Gastroesophageal sphincter (tissue), 4 donors: ENCODE results near the gene SLC7A7. TPM values are rescaled to one million over a fixed set of nuclear protein-coding genes. Genes with fewer than 3 reads are reported as not detected.

Experiments
- ATAC-seq: fragments of 150-250 bp; one replicate; pipeline ENCODE4 v1.9.1; 2016; ENCODE audit warnings: mild to moderate bottlenecking, moderate library complexity
- H3K27ac ChIP-seq, 4 donors: fragments of 200-600 bp; sonication (generic) in 3 of 4; 1 replicate in 3 of 4; 2 replicates in 1 of 4; pipeline ENCODE4 v1.5.1; 2016 to 2019
- H3K27me3 ChIP-seq: fragments of 200-600 bp; sonication (generic); one replicate; pipeline ENCODE4 v1.5.1; 2019
- H3K36me3 ChIP-seq, 2 donors: fragments of 200-600 bp; sonication (generic); one replicate each; pipeline ENCODE4 v1.5.1; 2019; ENCODE audit warnings: control low read depth in 1 of 2
- H3K4me1 ChIP-seq, 3 donors: fragments of 200-600 bp; sonication (generic); 1 replicate in 2 of 3; 2 replicates in 1 of 3; pipeline ENCODE4 v1.5.1; 2016 to 2019; ENCODE audit warnings: control low read depth in 2 of 3
- H3K4me3 ChIP-seq, 2 donors: fragments of 200-600 bp; sonication (generic); one replicate each; pipeline ENCODE4 v1.5.1; 2019; ENCODE audit warnings: mild to moderate bottlenecking in 1 of 2, moderate library complexity in 1 of 2
- H3K9me3 ChIP-seq, 3 donors: fragments of 200-600 bp; sonication (generic); one replicate each; pipeline ENCODE4 v1.5.1; 2017 to 2019; ENCODE audit warnings: control low read depth in 2 of 3
- EP300 ChIP-seq: sonication (generic); formaldehyde crosslinking; IDR thresholded peaks from one replicate; pipeline ENCODE4 v1.6.1; 2017; ENCODE audit warnings: antibody characterized with exemption, mild to moderate bottlenecking
- POLR2A ChIP-seq, 2 donors: fragments of 450-650 bp; IDR thresholded peaks; one replicate each; pipeline ENCODE4 v1.6.1; 2017; ENCODE audit warnings: antibody characterized with exemption in 2 of 2, mild to moderate bottlenecking in 2 of 2, moderate library complexity in 1 of 2
- POLR2AphosphoS5 ChIP-seq: sonication (generic); formaldehyde crosslinking; IDR thresholded peaks from one replicate; pipeline ENCODE4 v1.6.1; 2017; ENCODE audit warnings: antibody characterized with exemption
- WGBS, 2 donors: methylation state at CpG; one replicate each; pipeline ENCODE4 v1.1.5; 2018; ENCODE audit warnings: low coverage in 1 of 2; 5-methylcytosine and 5-hydroxymethylcytosine counted together
- total RNA-seq, 4 donors: library from RNA; depleted of rRNA; stranded (reverse); fragments of >200 nt; gene quantifications; one replicate each; pipeline ENCODE4 v1.1.0, GENCODE V29; 2016
- TF ChIP-seq, protein P1 (sequence below), 4 experiments: fragments of 200-600 bp in 2 of 4; fragments of 450-650 bp in 2 of 4; sonication (generic) in 1 of 4; IDR thresholded peaks; one replicate each; pipeline ENCODE4 v1.5.1; 2017 to 2019; ENCODE audit warnings: antibody characterized with exemption in 4 of 4, mild to moderate bottlenecking in 2 of 4, moderate library complexity in 2 of 4

Gene SLC7A7
- total RNA-seq, 4 donors from 2014 or later = 8.1 to 36.6 (median 23.4) TPM

GRCh38 chr14:22786685-22787084 lies 28.6 kb downstream of the SLC7A7 start:
- ATAC-seq = no peak
- no peak overlapping the region for H3K4me3 ChIP-seq
- no peaks in the 10 kb centered on the region for H3K4me1 ChIP-seq
- no peaks in the 10 kb centered on the region for H3K36me3 ChIP-seq
- H3K27ac ChIP-seq = no peak overlapping the region
- H3K27me3 ChIP-seq = no peaks in the 10 kb centered on the region
- H3K9me3 ChIP-seq = no peaks in the 10 kb centered on the region
- WGBS, 2 donors = 100% methylated on average over 2 of the region's 4 CpGs; no CpG with 5 or more reads in 1 of the 2 donors
- TF ChIP-seq, protein P1, sequence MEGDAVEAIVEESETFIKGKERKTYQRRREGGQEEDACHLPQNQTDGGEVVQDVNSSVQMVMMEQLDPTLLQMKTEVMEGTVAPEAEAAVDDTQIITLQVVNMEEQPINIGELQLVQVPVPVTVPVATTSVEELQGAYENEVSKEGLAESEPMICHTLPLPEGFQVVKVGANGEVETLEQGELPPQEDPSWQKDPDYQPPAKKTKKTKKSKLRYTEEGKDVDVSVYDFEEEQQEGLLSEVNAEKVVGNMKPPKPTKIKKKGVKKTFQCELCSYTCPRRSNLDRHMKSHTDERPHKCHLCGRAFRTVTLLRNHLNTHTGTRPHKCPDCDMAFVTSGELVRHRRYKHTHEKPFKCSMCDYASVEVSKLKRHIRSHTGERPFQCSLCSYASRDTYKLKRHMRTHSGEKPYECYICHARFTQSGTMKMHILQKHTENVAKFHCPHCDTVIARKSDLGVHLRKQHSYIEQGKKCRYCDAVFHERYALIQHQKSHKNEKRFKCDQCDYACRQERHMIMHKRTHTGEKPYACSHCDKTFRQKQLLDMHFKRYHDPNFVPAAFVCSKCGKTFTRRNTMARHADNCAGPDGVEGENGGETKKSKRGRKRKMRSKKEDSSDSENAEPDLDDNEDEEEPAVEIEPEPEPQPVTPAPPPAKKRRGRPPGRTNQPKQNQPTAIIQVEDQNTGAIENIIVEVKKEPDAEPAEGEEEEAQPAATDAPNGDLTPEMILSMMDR (IDR thresholded peaks at IDR 0.05) = no peak
- no peak for TF ChIP-seq EP300
- no peak for TF ChIP-seq POLR2AphosphoS5
- TF ChIP-seq POLR2A (IDR thresholded peaks at IDR 0.05) = no peak

DNA sequence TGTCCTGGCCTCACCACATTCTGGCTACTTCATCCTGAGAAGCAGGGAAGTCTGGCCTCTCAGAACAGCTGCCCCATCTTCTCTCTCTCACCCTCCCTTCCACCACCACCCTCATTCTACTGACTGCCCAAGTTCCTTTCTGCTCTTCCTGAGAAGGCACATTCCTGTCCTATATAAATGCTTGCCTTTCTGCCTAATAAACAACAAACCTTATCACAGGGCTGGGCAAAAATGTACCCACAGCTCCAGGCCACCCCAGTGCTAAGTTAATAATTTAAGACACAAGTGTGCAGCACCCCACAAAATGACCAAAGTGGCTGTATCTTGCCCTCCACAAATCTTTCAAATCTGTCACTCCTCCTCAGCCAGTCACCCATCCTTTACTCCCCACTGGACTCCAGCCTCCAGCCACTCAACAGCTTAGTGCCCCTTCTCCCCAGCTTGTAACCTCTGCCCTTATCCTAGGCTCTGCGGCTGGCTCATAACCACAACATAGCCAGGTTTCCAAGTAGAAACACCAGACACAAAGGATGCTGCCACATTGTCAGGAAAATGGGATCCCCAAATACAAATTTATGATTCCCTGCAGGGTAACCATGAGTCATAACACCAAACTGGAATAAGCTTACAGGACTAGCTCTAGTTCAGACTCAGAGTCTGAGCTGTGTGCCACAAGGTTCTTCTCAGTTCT lies 33.8 kb downstream of the SLC7A7 start:
- Histone ChIP-seq H3K4me3 (no peak overlapping the region), H3K36me3 (no peaks in the 10 kb centered on the region), H3K27ac (no peak overlapping the region), H3K27me3 (no peaks in the 10 kb centered on the region), H3K4me1 (no peaks in the 10 kb centered on the region), H3K9me3 (no peaks in the 10 kb centered on the region)
- ATAC-seq = no peak
- TF ChIP-seq POLR2AphosphoS5 = no peak
- no peak for TF ChIP-seq POLR2A (IDR thresholded peaks at IDR 0.05)
- no peak for TF ChIP-seq EP300
- TF ChIP-seq, protein P1 (IDR thresholded peaks at IDR 0.05) = no peak
- WGBS, 2 donors = 0% methylated on average over 1 of the region's 1 CpG

DNA sequence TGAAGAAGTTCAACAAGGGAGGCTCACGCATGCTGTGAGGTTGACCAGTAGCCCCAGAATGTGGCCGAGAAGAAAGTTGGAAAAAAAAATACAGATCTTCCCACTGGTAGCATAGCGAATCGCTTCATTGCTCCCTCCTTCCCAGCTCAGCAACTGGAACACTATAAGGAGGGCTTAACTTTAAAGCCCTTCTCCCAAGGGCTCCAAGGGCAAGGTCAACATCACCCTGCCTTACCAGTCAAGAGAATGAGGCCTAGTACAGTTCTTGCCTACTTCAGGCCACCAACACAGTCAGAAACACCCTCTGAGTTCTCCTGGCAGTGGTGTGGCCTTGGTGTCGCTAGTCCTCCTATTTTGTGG lies 34.3 kb downstream of the SLC7A7 start:
- ATAC-seq = no peak
- TF ChIP-seq EP300 = no peak
- no peak for TF ChIP-seq POLR2AphosphoS5
- no peak for TF ChIP-seq POLR2A (IDR thresholded peaks at IDR 0.05)
- TF ChIP-seq, protein P1 (IDR thresholded peaks at IDR 0.05) = no peak
- 91 to 93% methylated on average over 4 to 5 of the region's 5 CpGs for WGBS, 2 donors
- H3K36me3 ChIP-seq = no peaks in the 10 kb centered on the region
- H3K27ac ChIP-seq = no peak overlapping the region
- no peaks in the 10 kb centered on the region for H3K9me3 ChIP-seq
- H3K4me3 ChIP-seq = no peak overlapping the region
- H3K27me3 ChIP-seq = no peaks in the 10 kb centered on the region
- no peaks in the 10 kb centered on the region for H3K4me1 ChIP-seq

DNA sequence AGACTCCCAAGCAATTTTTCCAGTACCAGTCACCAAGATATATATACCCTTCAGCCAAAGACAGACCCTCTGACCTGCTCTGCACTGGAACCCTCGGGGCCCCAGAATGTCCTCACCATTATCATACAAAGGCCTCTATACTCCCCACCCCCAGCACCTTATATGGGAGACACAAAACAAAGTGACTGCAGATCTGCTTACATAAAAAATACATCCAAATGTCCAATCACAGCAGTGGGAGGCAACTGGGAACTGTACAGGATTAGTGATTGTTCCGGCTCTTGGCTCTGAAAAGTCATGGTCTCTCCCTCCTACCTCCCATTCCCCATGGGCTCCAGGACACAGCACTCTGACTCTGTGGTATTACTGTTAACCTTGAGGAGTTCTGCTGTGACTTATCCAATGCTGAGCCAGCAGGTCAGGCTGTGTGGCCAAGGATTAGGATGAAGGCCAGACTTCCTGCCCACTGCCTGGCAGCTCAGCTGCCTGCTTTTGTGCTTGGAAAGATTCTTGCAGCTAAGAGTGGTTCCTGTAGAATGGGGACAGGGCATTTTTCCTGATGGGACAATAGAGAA lies 35.0 kb downstream of the SLC7A7 start:
- ATAC-seq = no peak
- no CpG with 5 or more reads among the region's 2 CpGs for WGBS, 2 donors
- H3K27ac ChIP-seq = no peak overlapping the region

More for the DNA sequence above, 35.0 kb downstream of the SLC7A7 start:
- Histone ChIP-seq H3K27me3 (no peaks in the 10 kb centered on the region), H3K36me3 (peaks cover 0 to 3% of the 10 kb centered on the region in 2 donors), H3K4me1 (no peaks in the 10 kb centered on the region), H3K4me3 (no peak overlapping the region), H3K9me3 (no peaks in the 10 kb centered on the region)
- TF ChIP-seq POLR2A (IDR thresholded peaks at IDR 0.05) = no peak
- no peak for TF ChIP-seq EP300
- TF ChIP-seq, protein P1 (IDR thresholded peaks at IDR 0.05) = no peak
